HEK293T (cell line): ENCODE measurements around the gene CTSW.

Experiments used
- BHLHE40 ChIP-seq: fragments of 450-650 bp; IDR thresholded peaks from 2 replicates; pipeline ENCODE4 v1.6.1; 2016; ENCODE audit warnings: mild to moderate bottlenecking, moderate library complexity, borderline replicate concordance
- ELF4 ChIP-seq: fragments of 450-650 bp; IDR thresholded peaks from 2 replicates; pipeline ENCODE4 v1.6.1; 2017; ENCODE audit warnings: antibody characterized with exemption
- FOXA1 ChIP-seq: fragments of 450-650 bp; IDR thresholded peaks from 2 replicates; pipeline ENCODE4 v1.6.1; 2016; ENCODE audit warnings: mild to moderate bottlenecking
- FOXM1 ChIP-seq: fragments of 450-650 bp; IDR thresholded peaks from 2 replicates; pipeline ENCODE4 v1.6.1; 2017; ENCODE audit warnings: mild to moderate bottlenecking, borderline replicate concordance
- HDGF ChIP-seq: fragments of 450-650 bp; IDR thresholded peaks from 2 replicates; pipeline ENCODE4 v1.6.1; 2017; ENCODE audit warnings: antibody characterized with exemption, borderline replicate concordance
- L3MBTL2 ChIP-seq: fragments of 450-650 bp; conservative IDR thresholded peaks from 2 replicates; pipeline ENCODE4 v1.6.1; 2016; ENCODE audit warnings: mild to moderate bottlenecking
- NFRKB ChIP-seq: fragments of 450-650 bp; IDR thresholded peaks from 2 replicates; pipeline ENCODE4 v1.6.1; 2016; ENCODE audit warnings: mild to moderate bottlenecking, moderate library complexity
- SP1 ChIP-seq: fragments of 450-650 bp; IDR thresholded peaks from 2 replicates; pipeline ENCODE4 v1.6.1; 2017
- SUZ12 ChIP-seq: fragments of 450-650 bp; IDR thresholded peaks from 2 replicates; pipeline ENCODE4 v1.6.1; 2016; ENCODE audit warnings: mild to moderate bottlenecking
- ZNF384 ChIP-seq: fragments of 450-650 bp; IDR thresholded peaks from 2 replicates; pipeline ENCODE4 v1.6.1; 2016
- TF ChIP-seq, protein P1 (sequence below): fragments of 450-650 bp; IDR thresholded peaks from 2 replicates; pipeline ENCODE4 v1.6.1; 2016

DNA sequence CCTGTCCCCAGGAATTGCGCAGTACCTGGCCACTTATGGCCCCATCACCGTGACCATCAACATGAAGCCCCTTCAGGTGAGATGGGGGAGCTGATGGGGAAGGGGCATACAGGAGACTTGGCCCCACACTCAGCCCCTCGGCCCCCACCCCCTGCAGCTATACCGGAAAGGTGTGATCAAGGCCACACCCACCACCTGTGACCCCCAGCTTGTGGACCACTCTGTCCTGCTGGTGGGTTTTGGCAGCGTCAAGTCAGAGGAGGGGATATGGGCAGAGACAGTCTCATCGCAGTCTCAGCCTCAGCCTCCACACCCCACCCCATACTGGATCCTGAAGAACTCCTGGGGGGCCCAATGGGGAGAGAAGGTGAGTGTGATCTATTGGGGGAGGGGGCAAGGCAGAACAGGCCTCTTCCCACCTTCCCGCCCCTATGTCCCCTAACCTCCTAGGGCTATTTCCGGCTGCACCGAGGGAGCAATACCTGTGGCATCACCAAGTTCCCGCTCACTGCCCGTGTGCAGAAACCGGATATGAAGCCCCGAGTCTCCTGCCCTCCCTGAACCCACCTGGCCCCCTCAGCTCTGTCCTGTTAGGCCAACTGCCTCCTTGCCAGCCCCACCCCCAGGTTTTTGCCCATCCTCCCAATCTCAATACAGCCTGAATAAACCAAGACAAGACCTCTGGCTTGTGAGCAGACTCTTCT, 3.6 kb downstream of the CTSW start:
- TF ChIP-seq BHLHE40 (no peak), SP1 (no peak), HDGF (no peak), FOXA1 (no peak), NFRKB (no peak), ZNF384 (no peak), FOXM1 (no peak), SUZ12 (no peak), L3MBTL2 (no peak), ELF4 (no peak)
- TF ChIP-seq, protein P1, sequence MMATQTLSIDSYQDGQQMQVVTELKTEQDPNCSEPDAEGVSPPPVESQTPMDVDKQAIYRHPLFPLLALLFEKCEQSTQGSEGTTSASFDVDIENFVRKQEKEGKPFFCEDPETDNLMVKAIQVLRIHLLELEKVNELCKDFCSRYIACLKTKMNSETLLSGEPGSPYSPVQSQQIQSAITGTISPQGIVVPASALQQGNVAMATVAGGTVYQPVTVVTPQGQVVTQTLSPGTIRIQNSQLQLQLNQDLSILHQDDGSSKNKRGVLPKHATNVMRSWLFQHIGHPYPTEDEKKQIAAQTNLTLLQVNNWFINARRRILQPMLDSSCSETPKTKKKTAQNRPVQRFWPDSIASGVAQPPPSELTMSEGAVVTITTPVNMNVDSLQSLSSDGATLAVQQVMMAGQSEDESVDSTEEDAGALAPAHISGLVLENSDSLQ = no peak
